SKM-1 (cell line): ENCODE measurements around the gene TLK1.

Experiments
- DNase-seq: peaks from one replicate; lab custom pipeline; 2025; ENCODE audit not compliant: unreplicated experiment; lab: John Stamatoyannopoulos, UW

The TLK1 gene

DNA sequence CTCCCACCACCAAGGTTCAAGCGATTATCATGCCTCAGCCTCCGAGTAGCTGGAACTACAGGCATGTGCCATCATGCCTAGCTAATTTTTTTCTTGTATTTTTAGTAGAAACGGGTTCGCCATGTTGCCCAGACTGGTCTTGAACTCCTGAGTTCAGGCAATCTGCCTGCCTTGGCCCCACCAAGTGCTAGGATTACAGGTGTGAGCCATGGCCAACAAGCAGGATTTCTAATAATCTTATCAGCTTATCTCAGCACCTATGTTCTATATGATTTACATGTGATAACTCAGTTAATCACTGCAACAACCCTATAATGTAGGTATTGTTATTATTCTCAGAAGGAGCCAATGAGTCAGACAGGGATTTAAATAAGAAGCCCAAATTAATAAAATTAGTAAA, 151.3 kb downstream of the TLK1 start:
- DNase-seq = no peak

DNA sequence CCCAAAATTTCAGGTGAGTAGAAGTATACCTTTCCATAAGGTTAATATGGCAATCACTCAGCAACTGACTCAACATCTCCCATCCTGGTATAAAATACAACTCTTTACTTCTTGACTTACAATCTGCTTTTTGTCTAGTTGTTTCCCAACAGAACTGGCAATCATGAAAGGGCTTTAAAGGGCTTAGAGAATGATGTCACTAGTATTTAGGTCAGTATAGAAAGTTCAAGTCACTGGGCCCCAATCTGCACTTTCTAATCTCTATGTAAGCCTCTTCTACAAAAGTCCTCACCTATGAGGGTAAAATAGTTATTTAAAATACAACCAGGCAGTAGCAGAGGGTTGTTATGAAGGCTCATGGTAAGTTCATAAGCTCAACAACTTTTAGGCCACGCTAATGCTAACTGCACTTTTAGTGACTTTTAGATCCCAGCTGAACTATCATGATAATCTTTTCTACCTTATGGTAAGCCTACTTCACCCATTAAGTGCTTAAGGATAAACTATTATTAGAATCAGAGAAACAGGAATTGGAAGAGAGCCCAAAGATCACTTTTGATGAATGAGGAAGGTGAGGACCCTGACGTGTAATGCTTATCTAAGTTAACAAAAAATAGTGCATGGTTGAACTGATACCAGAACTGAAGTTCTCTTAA, 152.0 kb downstream of the TLK1 start:
- no peak for DNase-seq

- DNase-seq = no peak
Measured at GRCh38 chr2:171004833-171005232, 155.9 kb downstream of the TLK1 start.

GRCh38 chr2:171004363-171004762, 156.3 kb downstream of the TLK1 start:
- DNase-seq = no peak

DNA sequence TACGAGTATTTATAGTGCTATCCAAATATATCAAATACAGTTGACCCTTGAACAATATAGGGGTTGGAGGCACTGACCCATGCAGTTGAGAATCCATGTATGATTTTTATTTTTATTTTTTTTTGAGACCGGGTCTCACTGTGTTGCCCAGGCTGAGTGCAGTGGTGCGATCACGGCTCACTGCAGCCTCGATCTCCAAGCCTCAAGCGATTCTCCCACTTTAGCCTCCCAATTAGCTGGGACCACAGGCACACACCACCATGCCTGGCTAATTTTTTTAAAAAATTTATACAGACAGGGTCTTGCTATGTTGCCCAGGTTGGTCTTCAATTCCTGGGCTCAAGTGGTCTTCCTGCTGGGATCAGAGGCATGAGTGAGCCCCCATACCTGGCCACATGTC, 161.0 kb downstream of the TLK1 start:
- no peak for DNase-seq

DNA sequence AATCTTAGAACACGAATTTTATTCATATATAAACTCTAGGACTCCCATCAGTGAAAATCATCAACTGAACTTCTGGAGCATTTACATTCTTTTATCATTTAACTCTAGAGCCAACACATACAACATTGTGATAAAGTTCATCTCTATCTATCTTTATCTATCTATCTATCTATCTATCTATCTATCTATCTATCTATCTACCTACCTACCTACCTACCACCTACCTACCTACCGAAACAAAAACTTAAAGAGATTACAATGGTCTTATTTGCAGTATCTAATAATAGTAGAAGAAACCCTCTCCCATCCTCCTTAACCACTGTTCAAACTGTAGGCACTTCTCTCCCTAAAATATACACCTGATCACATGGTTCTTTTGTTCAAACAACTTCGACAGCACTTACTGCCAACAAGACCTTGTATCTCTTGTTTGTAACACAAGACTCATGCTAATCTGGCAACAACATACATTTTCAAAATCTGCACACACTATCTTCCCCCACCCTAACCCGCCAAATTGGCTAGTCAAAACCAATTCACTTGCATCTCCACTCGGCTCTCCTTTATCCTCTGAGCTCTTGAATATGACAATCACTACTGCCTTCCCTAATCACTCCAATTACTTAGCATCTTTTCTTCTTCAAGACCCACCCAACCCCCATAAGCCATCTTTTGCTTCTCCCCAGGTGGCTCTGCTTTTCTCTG, 162.6 kb downstream of the TLK1 start:
- DNase-seq = no peak

DNA sequence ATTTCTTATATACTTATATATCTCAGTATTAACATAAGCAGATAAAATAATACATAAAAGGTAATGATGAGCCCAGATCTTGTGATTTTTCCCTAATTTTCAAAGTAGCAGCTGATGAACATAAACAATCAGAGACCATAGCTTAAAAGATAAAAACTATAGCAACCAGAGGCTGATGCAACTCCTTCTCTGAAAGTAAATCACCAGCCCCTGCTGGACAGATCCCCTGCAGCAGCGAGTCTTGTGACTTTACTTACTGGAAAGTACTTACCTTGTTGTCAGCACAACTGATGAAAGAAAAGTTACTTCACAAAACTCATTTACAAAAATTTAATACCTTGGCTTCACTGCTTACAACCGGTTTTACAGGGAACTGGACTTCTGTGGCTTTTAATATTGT, 164.4 kb downstream of the TLK1 start:
- DNase-seq = no peak

GRCh38 chr2:170991398-170992182, 169.1 kb downstream of the TLK1 start:
- no peak for DNase-seq

DNA sequence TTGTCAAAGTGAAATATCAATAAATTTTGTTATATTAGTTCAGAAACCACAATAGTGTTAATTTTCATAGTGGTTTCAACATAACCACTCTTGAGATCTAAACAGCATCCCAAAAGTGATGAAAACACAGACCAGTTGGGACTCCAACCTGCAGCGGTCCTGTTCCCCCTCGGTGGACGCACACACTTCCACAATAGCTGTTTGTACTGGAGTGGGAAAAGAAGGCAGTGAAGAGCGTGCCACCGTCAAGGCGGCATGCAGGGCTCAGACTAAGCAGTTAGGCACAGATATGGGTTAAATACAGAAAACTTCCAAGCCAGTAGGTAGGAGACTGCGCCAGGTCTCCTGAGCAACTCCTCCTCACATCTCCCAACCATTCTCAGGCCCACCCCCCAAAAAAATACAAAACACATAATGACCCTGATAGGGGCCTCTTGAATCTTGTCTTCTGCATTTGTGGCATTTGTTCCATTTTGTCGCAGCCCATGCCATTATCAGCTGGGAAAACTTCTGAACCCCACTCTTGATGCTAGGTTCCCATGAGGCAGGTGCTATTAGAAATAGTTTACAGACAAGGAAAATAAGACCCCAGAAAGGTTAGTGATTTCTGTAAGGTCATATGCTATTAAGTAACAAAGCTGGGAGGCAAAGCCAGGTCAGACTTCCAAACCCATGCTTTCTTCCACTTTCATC, 174.0 kb downstream of the TLK1 start:
- DNase-seq = no peak

GRCh38 chr2:170985407-170985806, 175.3 kb downstream of the TLK1 start:
- DNase-seq = no peak

GRCh38 chr2:170984079-170984478, 176.6 kb downstream of the TLK1 start:
- DNase-seq = no peak

DNA sequence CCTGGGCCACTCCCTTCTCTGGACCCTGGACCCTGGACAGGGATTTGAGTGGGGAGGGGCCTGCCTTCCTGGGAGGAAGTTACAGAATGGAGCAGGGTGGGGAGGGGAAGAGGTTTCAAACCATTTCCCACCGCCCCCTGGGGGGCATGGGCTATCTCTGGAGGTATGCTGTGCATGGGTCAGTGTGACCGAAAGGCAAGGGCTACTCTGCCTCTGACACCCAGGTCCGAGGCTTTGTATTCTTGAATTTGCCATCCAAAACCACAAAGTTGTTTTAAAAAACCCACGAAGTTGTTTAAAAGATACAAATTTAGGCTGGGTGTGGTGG, 184.8 kb downstream of the TLK1 start:
- no peak for DNase-seq

DNA sequence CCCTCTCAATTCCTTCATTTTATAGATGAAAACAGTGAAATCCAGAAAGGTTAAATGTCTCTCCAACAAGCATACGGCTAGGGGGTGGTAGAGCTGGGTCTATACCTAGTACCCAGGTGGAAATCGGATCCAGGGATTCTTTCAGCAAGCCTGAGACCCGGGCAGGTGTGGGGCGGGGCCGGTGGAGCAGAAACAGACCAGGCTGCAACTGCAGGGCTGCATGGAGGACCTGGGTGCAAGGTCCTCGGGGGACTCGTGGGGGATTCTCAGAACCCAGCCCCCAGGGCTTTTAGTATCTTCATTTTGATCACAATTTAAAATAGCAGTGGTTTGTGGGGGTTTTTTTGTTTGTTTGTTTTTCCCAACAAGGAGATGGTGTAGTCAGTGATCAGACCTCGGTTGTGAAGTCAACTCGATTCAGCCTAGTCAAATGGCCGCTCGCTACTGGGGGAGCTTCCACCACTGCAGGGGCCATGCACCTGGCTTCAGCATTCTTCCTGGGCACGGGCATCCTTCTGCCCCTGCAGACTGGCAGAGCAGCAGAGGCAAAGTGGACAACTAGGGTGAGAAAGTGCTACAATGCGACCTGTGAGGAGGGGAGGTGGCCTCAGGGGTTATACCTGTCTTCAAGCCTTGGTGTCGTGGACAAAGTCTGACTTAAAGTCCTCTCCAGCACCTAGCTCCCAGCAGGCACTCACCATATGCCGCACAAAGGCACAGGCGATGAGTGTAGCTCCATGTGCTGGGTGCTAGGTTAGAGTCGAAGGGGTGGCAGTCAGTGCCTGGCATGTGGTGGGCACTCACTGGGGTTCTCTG, 185.4 kb downstream of the TLK1 start:
- DNase-seq = no peak

DNA sequence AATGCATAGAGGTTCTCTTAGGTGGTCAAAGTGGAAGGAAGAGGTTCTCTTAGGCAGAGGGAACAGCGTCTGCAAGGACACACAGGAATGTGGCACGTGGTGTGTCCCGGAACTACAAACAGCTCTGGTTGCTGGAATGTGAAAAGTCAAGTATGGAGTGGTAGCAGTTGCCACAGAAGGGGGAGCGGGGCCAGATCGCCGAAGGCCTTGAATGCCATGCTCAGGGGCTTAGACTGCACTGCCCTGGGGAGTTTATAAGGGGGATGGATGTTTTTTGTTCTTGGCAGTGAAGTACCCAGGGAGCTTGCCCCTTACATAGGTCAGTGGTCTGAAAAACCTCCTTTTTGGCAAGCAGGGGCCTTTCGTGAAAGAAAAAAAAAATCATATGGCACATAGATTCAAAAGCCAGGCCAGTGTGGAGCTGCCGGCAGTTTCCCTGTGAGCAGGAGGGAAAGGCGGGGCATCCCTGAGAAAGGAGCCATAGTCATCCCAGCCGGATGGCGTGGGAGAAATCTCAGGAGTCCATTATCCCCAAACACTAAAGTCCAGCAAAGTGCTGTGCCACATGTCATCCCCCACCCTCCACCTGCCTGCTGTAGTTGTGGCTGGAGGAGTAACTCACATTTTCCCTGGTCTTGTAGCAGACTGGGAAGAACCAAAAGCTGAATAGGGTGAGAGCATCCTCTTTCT, 186.2 kb downstream of the TLK1 start:
- no peak for DNase-seq

DNA sequence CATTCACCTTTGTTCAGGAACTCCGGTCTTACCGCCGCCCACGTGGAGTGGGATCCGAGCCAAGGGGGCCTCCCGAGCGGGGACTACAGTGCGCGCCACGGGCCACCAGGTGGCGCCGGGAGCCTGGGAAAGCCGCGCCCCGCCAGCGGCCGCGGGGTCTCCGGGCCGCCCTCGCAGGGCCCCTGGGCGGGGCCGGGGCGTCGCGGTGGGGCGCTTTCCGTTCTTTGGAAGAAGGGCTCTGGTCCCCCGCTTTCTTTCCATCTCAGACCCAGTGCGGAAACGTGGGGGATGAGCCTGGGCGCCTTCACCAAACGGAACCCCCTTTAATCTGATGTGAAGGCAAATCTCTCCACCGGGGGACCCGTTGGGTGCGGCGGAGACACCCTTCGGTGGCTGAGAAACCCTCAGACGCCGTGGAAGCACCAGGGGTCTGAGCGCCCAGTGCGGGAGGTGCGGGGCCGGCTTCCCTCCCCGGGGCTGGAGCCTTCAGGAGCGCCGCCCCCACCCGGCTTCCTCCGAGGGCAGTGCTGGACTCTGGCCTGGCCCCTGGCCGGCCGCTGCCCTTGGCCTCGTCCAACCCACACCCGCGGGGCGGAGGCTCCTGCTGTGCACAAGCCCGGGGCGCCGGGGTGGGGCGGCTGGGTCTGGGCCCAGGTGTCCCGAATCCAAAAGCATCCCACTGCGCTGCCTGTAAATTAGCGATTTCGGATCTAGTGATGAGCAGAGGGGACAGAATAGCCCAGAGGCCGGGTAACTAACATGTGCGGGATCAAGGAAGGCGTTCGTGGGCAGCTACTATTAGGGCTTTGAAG, 187.0 kb downstream of the TLK1 start:
- peak; percentile 58 for DNase-seq

- no peak for DNase-seq
Measured at GRCh38 chr2:170973225-170973491, 187.5 kb downstream of the TLK1 start.

DNA sequence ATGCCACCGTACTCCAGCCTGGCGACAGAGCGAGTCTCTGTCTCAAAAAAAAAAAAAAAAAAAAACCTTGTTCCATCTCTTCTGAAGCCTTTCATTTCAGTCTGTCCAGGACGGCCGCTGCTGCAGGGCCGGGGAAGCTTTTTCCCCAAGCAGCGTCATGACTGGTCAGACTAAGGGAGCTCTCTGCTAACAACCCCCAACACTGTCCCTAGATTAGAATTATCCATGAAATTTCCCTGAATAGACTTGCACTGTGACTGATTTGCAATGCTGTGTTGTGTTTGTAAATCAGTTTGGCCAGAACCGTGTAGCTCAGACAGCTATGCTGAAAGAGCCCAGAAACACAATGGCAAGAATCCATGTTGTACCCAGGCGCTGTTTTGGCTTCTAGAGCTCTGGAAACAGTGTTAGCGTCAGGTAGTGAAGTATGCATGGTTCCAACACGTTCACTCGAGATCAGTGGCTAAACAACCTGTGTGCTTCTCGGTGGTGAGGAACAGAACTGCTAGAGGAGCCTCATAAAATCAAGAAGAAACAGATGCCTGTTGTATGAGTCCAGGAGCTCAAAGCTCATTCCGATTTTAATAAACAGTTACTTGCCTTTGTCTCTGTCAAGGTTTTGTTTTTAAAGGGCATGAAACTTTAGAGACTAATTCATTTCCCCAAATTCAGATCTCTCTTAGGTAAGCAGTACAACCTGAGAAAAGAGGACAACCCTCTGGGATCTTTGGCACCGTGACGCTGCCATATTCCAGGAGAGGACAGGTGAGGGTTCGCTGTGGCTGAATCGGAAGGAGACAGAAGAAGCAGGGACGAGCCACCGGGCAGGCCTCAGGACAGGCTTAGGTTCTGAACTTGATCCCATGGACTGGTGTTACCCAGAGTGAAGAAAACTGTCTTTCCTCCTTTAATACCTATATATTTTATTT, 188.1 kb downstream of the TLK1 start:
- DNase-seq = no peak

DNA sequence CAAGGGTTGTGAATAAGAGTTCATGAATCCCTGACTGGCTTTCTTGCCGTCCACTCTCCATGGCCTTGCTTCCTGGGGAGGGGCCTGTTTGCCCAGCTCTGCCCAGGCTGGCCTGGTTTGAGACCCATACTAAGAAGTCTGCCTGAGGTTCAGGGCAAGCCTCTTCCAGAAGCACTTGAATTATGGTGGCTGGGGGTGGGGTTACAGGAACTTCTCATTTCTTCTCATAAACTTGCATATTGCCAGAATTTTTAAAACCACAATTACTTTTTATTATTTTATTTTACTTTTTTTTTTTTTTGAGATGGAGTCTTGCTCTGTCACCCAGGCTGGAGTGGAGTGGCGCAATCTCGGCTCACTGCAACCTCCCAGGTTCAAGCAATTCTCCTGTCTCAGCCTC, 189.6 kb downstream of the TLK1 start:
- DNase-seq = no peak
